Uterus (tissue), 2 donors: ENCODE measurements around the gene IKBIP.

Source experiments
- CTCF ChIP-seq, 4 experiments: fragments of 200-600 bp in 2 of 4; fragments of 450-650 bp in 2 of 4; sonication (generic) in 2 of 4; IDR thresholded peaks; one replicate each; pipeline ENCODE4 v1.5.1; 2016 to 2019; ENCODE audit warnings: antibody characterized with exemption in 4 of 4, mild to moderate bottlenecking in 2 of 4, moderate library complexity in 1 of 4
- POLR2A ChIP-seq, 2 donors: fragments of 450-650 bp; IDR thresholded peaks; one replicate each; pipeline ENCODE4 v1.6.1; 2016; ENCODE audit warnings: antibody characterized with exemption in 2 of 2, mild to moderate bottlenecking in 1 of 2, moderate library complexity in 1 of 2

GRCh38 chr12:98578821-98579220 is 65.8 kb downstream of the IKBIP start:
- TF ChIP-seq CTCF (IDR thresholded peaks at IDR 0.05) = no peak
- TF ChIP-seq POLR2A (IDR thresholded peaks at IDR 0.05) = no peak
